Breast epithelium (tissue), 3 donors: Measurements from ENCODE around the gene EIF2S1.

Experiments used
- POLR2A ChIP-seq: fragments of 450-650 bp; IDR thresholded peaks from one replicate; pipeline ENCODE4 v1.6.1; 2016; ENCODE audit warnings: antibody characterized with exemption, mild to moderate bottlenecking, moderate library complexity
- TF ChIP-seq, protein P1 (sequence below), 3 donors: fragments of 450-650 bp; IDR thresholded peaks; one replicate each; pipeline ENCODE4 v1.5.1; 2016 to 2017; ENCODE audit warnings: antibody characterized with exemption in 3 of 3, mild to moderate bottlenecking in 3 of 3, moderate library complexity in 3 of 3

DNA sequence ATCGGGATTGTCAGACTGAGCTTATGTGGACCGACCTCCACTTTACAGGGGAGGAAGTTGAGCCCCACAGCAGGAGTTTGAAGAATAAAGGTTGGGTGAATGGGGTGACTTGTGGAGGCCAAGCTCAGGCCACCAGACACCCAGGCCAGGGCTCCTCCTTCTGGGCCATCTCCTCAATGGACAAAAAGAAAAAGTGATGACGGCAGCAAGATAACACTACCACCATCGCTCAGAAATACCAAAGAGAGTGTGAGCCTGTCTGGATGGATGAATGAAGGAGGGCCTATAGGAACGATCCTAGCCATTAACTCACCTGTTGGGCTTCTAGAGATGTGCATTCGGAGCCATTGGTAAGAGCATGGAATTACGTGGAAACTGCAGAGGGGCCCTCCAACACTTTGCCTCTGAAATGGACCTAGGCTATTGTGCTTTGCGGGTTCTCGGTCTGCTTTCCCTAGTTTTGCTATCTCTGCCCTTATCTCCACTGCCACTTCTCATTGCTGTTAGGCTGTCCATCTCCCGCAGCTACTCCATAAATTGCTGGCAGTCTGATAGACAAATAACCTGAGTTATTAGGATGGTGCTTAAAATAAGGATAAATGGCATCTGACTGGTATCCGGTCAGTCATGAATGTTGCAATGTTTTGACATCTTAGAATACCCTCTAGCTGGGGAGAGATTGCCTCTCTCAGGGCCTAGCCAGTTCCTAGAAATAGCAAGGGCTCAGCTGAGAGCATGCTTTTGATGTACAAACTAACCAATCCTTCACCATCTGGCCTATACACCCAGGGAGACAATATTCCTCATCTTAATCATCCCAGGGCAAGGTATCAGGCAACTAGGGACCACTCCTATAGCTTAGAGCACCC is 61.5 kb downstream of the EIF2S1 start:
- TF ChIP-seq, protein P1, sequence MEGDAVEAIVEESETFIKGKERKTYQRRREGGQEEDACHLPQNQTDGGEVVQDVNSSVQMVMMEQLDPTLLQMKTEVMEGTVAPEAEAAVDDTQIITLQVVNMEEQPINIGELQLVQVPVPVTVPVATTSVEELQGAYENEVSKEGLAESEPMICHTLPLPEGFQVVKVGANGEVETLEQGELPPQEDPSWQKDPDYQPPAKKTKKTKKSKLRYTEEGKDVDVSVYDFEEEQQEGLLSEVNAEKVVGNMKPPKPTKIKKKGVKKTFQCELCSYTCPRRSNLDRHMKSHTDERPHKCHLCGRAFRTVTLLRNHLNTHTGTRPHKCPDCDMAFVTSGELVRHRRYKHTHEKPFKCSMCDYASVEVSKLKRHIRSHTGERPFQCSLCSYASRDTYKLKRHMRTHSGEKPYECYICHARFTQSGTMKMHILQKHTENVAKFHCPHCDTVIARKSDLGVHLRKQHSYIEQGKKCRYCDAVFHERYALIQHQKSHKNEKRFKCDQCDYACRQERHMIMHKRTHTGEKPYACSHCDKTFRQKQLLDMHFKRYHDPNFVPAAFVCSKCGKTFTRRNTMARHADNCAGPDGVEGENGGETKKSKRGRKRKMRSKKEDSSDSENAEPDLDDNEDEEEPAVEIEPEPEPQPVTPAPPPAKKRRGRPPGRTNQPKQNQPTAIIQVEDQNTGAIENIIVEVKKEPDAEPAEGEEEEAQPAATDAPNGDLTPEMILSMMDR (IDR thresholded peaks at IDR 0.05), result no peak
- TF ChIP-seq POLR2A, result no peak
